ENCODE results near the gene NLGN3.
"Not testable (repeated sequence)": the region's sequence is repeated elsewhere in the genome, so short reads cannot be mapped to it uniquely, and the experiment has no call there.

Gene NLGN3

GRCh38 chrX:71173440-71173839 lies 28.8 kb downstream of the NLGN3 start:
- DNase-seq = no peak

- DNase-seq = no peak
Observed at GRCh38 chrX:71174795-71175194, 30.2 kb downstream of the NLGN3 start.

- no peak for DNase-seq
Observed at GRCh38 chrX:71175531-71175930, 30.9 kb downstream of the NLGN3 start.

- DNase-seq = no peak
Observed at GRCh38 chrX:71177327-71177726, 32.7 kb downstream of the NLGN3 start.

GRCh38 chrX:71178908-71179307 lies 34.3 kb downstream of the NLGN3 start:
- peak in 1 of 2 experiments; percentile 52 for DNase-seq

- DNase-seq = not testable (repeated sequence)
Observed at GRCh38 chrX:71180579-71181265, 36.1 kb downstream of the NLGN3 start.

GRCh38 chrX:71181558-71181909 lies 36.9 kb downstream of the NLGN3 start:
- no peak for DNase-seq

GRCh38 chrX:71181910-71182799 lies 37.5 kb downstream of the NLGN3 start:
- DNase-seq = peak in 1 of 2 experiments; percentile 64

- no peak for DNase-seq
Observed at GRCh38 chrX:71182871-71183270, 38.2 kb downstream of the NLGN3 start.

GRCh38 chrX:71183341-71183740 lies 38.7 kb downstream of the NLGN3 start:
- DNase-seq = no peak

- no peak for DNase-seq
Observed at GRCh38 chrX:71184092-71184491, 39.5 kb downstream of the NLGN3 start.

- no peak for DNase-seq
Observed at GRCh38 chrX:71184803-71185495, 40.3 kb downstream of the NLGN3 start.

- DNase-seq = no peak
Observed at GRCh38 chrX:71191248-71191647, 46.6 kb downstream of the NLGN3 start.

GRCh38 chrX:71195964-71196649 lies 51.5 kb downstream of the NLGN3 start:
- no peak for DNase-seq

GRCh38 chrX:71198066-71198465 lies 53.4 kb downstream of the NLGN3 start:
- no peak for DNase-seq

GRCh38 chrX:71199252-71200008 lies 54.8 kb downstream of the NLGN3 start:
- DNase-seq = no peak

GRCh38 chrX:71210816-71211215 lies 66.2 kb downstream of the NLGN3 start:
- DNase-seq = no peak

- no peak for DNase-seq
Observed at GRCh38 chrX:71212536-71212935, 67.9 kb downstream of the NLGN3 start.

GRCh38 chrX:71214152-71214551 lies 69.5 kb downstream of the NLGN3 start:
- no peak for DNase-seq

GRCh38 chrX:71214604-71215337 lies 70.1 kb downstream of the NLGN3 start:
- no peak for DNase-seq

GRCh38 chrX:71215338-71215912 lies 70.8 kb downstream of the NLGN3 start:
- no peak for DNase-seq
